Effector memory CD8-positive, alpha-beta T cell (primary cell): ENCODE measurements around the gene COL8A1.
"Not testable (repeated sequence)": the region's sequence is repeated elsewhere in the genome, so short reads cannot be mapped to it uniquely, and the experiment has no call there.

Source experiments
- ATAC-seq: fragments of 150-1000 bp; cut with Tn5 transposase; replicated peaks from 2 replicates; pipeline ENCODE4 v1.10.0; 2021; ENCODE audit warnings: mild to moderate bottlenecking, moderate library complexity
- DNase-seq, 3 experiments: peaks; one replicate each; pipeline ENCODE4 v3.0.0; 2021
- H3K27ac Mint-ChIP-seq, 2 donors: one replicate each; pipeline ENCODE4 v1.8.0; 2022; ENCODE audit warnings: mild to moderate bottlenecking in 2 of 2, mixed read lengths in 2 of 2, moderate library complexity in 2 of 2
- H3K27me3 Mint-ChIP-seq, 2 donors: one replicate each; pipeline ENCODE4 v1.8.0; 2022; ENCODE audit warnings: mixed read lengths in 2 of 2
- H3K36me3 Mint-ChIP-seq: one replicate; pipeline ENCODE4 v1.8.0; 2022; ENCODE audit warnings: mild to moderate bottlenecking, moderate library complexity, mixed read lengths; ENCODE audit not compliant: insufficient read depth
- H3K4me1 Mint-ChIP-seq, 2 donors: one replicate each; pipeline ENCODE4 v1.8.0; 2022; ENCODE audit warnings: low read depth in 2 of 2, mixed read lengths in 2 of 2
- H3K4me3 Mint-ChIP-seq, 2 donors: one replicate each; pipeline ENCODE4 v1.8.0; 2022; ENCODE audit warnings: mild to moderate bottlenecking in 2 of 2, mixed read lengths in 2 of 2, moderate library complexity in 2 of 2
- H3K9me3 Mint-ChIP-seq, 2 donors: one replicate each; pipeline ENCODE4 v1.8.0; 2022; ENCODE audit warnings: mixed read lengths in 2 of 2

Gene COL8A1

GRCh38 chr3:99833617-99834205, 195.3 kb downstream of the COL8A1 start:
- no peaks in the 10 kb centered on the region for H3K4me1 Mint-ChIP-seq
- DNase-seq, result no peak
- H3K9me3 Mint-ChIP-seq, result no peaks in the 10 kb centered on the region

GRCh38 chr3:99834211-99834957, 196.0 kb downstream of the COL8A1 start:
- no peaks in the 10 kb centered on the region for H3K9me3 Mint-ChIP-seq
- H3K36me3 Mint-ChIP-seq, result no peaks in the 10 kb centered on the region
- no peak overlapping the region for H3K27ac Mint-ChIP-seq
- no peak overlapping the region for H3K4me3 Mint-ChIP-seq
- no peak for ATAC-seq
- no peaks in the 10 kb centered on the region for H3K4me1 Mint-ChIP-seq
- no peaks in the 10 kb centered on the region for H3K27me3 Mint-ChIP-seq
- DNase-seq, result no peak

More at GRCh38 chr3:99833617-99834205, 195.3 kb downstream of the COL8A1 start:
- H3K36me3 Mint-ChIP-seq, result peaks cover 1% of the 10 kb centered on the region
- no peak overlapping the region for H3K4me3 Mint-ChIP-seq
- ATAC-seq, result no peak
- H3K27ac Mint-ChIP-seq, result no peak overlapping the region
- no peaks in the 10 kb centered on the region for H3K27me3 Mint-ChIP-seq

GRCh38 chr3:99836681-99837080, 198.3 kb downstream of the COL8A1 start:
- Mint-ChIP-seq H3K36me3 (no peaks in the 10 kb centered on the region), H3K4me1 (no peaks in the 10 kb centered on the region), H3K27me3 (no peaks in the 10 kb centered on the region), H3K4me3 (no peak overlapping the region), H3K9me3 (no peaks in the 10 kb centered on the region), H3K27ac (no peak overlapping the region)
- DNase-seq (no peak), ATAC-seq (no peak)

GRCh38 chr3:99837715-99838114, 199.3 kb downstream of the COL8A1 start:
- no peak for DNase-seq
- Mint-ChIP-seq H3K36me3 (no peaks in the 10 kb centered on the region), H3K27ac (no peak overlapping the region), H3K9me3 (no peaks in the 10 kb centered on the region), H3K4me1 (no peaks in the 10 kb centered on the region), H3K27me3 (no peaks in the 10 kb centered on the region), H3K4me3 (no peak overlapping the region)
- no peak for ATAC-seq

GRCh38 chr3:99838755-99839154, 200.4 kb downstream of the COL8A1 start:
- Mint-ChIP-seq H3K4me1 (no peaks in the 10 kb centered on the region), H3K36me3 (no peaks in the 10 kb centered on the region), H3K9me3 (no peaks in the 10 kb centered on the region), H3K27me3 (no peaks in the 10 kb centered on the region), H3K27ac (no peak overlapping the region), H3K4me3 (no peak overlapping the region)
- DNase-seq, result no peak
- no peak for ATAC-seq

GRCh38 chr3:99839613-99840012, 201.2 kb downstream of the COL8A1 start:
- H3K36me3 Mint-ChIP-seq, result no peaks in the 10 kb centered on the region
- H3K27ac Mint-ChIP-seq, result no peak overlapping the region

GRCh38 chr3:99841949-99842348, 203.6 kb downstream of the COL8A1 start:
- H3K36me3 Mint-ChIP-seq, ATAC-seq, H3K4me3 Mint-ChIP-seq, H3K4me1 Mint-ChIP-seq, H3K27ac Mint-ChIP-seq, H3K9me3 Mint-ChIP-seq, H3K27me3 Mint-ChIP-seq, DNase-seq: not testable (repeated sequence)

More at GRCh38 chr3:99839613-99840012, 201.2 kb downstream of the COL8A1 start:
- DNase-seq (no peak), ATAC-seq (no peak)
- H3K9me3 Mint-ChIP-seq, result no peaks in the 10 kb centered on the region
- no peak overlapping the region for H3K4me3 Mint-ChIP-seq
- no peaks in the 10 kb centered on the region for H3K27me3 Mint-ChIP-seq
- no peaks in the 10 kb centered on the region for H3K4me1 Mint-ChIP-seq

GRCh38 chr3:99842826-99843589, 204.6 kb downstream of the COL8A1 start:
- Mint-ChIP-seq H3K36me3 (no peaks in the 10 kb centered on the region), H3K27me3 (no peaks in the 10 kb centered on the region), H3K4me1 (peaks cover 2% of the 10 kb centered on the region in 2 donors), H3K27ac (no peak overlapping the region), H3K4me3 (no peak overlapping the region), H3K9me3 (no peaks in the 10 kb centered on the region)
- no peak for ATAC-seq
- no peak for DNase-seq

- no peak overlapping the region for H3K27ac Mint-ChIP-seq
Measured at GRCh38 chr3:99843590-99844258, 205.3 kb downstream of the COL8A1 start.

GRCh38 chr3:99845331-99845730, 206.9 kb downstream of the COL8A1 start:
- Mint-ChIP-seq H3K4me1 (peaks cover 2 to 3% of the 10 kb centered on the region in 2 donors), H3K27me3 (no peaks in the 10 kb centered on the region), H3K4me3 (no peak overlapping the region), H3K27ac (peak overlapping the region in 1 of 2 donors; percentile 28), H3K36me3 (no peaks in the 10 kb centered on the region), H3K9me3 (no peaks in the 10 kb centered on the region)
- DNase-seq, result no peak
- no peak for ATAC-seq

More at GRCh38 chr3:99843590-99844258, 205.3 kb downstream of the COL8A1 start:
- DNase-seq (no peak), ATAC-seq (no peak)
- Mint-ChIP-seq H3K36me3 (no peaks in the 10 kb centered on the region), H3K4me3 (no peak overlapping the region), H3K27me3 (no peaks in the 10 kb centered on the region), H3K4me1 (peaks cover 2 to 3% of the 10 kb centered on the region in 2 donors), H3K9me3 (no peaks in the 10 kb centered on the region)

GRCh38 chr3:99845999-99846398, 207.6 kb downstream of the COL8A1 start:
- ATAC-seq, result no peak
- H3K27me3 Mint-ChIP-seq, result no peaks in the 10 kb centered on the region
- H3K4me1 Mint-ChIP-seq, result peaks cover 2 to 3% of the 10 kb centered on the region in 2 donors
- no peak for DNase-seq
- H3K4me3 Mint-ChIP-seq, result no peak overlapping the region
- H3K9me3 Mint-ChIP-seq, result no peaks in the 10 kb centered on the region
- H3K27ac Mint-ChIP-seq, result no peak overlapping the region
- H3K36me3 Mint-ChIP-seq, result no peaks in the 10 kb centered on the region

- ATAC-seq (no peak), DNase-seq (no peak)
- H3K4me3 Mint-ChIP-seq, result no peak overlapping the region
- H3K4me1 Mint-ChIP-seq, result peaks cover 3% of the 10 kb centered on the region in 2 donors
- no peak overlapping the region for H3K27ac Mint-ChIP-seq
- H3K9me3 Mint-ChIP-seq, result no peaks in the 10 kb centered on the region
- no peaks in the 10 kb centered on the region for H3K27me3 Mint-ChIP-seq
- no peaks in the 10 kb centered on the region for H3K36me3 Mint-ChIP-seq
Measured at GRCh38 chr3:99846477-99847160, 208.2 kb downstream of the COL8A1 start.

- no peak for DNase-seq
- peaks cover 3 to 4% of the 10 kb centered on the region in 2 donors for H3K4me1 Mint-ChIP-seq
- ATAC-seq, result no peak
- H3K36me3 Mint-ChIP-seq, result no peaks in the 10 kb centered on the region
- H3K27ac Mint-ChIP-seq, result peak overlapping the region in 1 of 2 donors; percentile 20
- H3K27me3 Mint-ChIP-seq, result no peaks in the 10 kb centered on the region
- no peaks in the 10 kb centered on the region for H3K9me3 Mint-ChIP-seq
- H3K4me3 Mint-ChIP-seq, result no peak overlapping the region
Measured at GRCh38 chr3:99848433-99848832, 210.0 kb downstream of the COL8A1 start.
